Stomach (tissue), 9 donors: ENCODE data around the gene ZNF417. TPM values are rescaled to one million over a fixed set of nuclear protein-coding genes. Genes with fewer than 3 reads are reported as not detected.
A peak's percentile ranks its signal among the peaks of the same experiment; 100 is the strongest.

ENCODE experiments used
- DNase-seq, 2 donors: peaks; one replicate each; pipeline versions ENCODE4 v3.0.0 to v3.0.0-alpha.2; 2013 to 2019
- H3K27ac ChIP-seq, 5 donors: fragments of 200-600 bp in 4 of 5; sonication (generic) in 4 of 5; one replicate each; pipeline ENCODE4 v1.5.1; 2013 to 2019; ENCODE audit warnings: mild to moderate bottlenecking in 1 of 5, moderate library complexity in 1 of 5
- H3K27me3 ChIP-seq, 3 donors: fragments of 200-600 bp; sonication (generic); one replicate each; pipeline ENCODE4 v1.5.1; 2017 to 2019; ENCODE audit warnings: mixed run types in 1 of 3
- H3K36me3 ChIP-seq, 4 donors: fragments of 200-600 bp; sonication (generic); 1 replicate in 3 of 4; 2 replicates in 1 of 4; pipeline ENCODE4 v1.5.1; 2016 to 2019
- H3K4me1 ChIP-seq, 4 donors: fragments of 200-600 bp; sonication (generic); one replicate each; pipeline ENCODE4 v1.5.1; 2016 to 2019
- H3K4me3 ChIP-seq, 4 donors: fragments of 200-600 bp; sonication (generic) in 3 of 4; one replicate each; pipeline ENCODE4 v1.5.1; 2016 to 2019; ENCODE audit warnings: mild to moderate bottlenecking in 1 of 4
- H3K9me3 ChIP-seq, 4 donors: fragments of 200-600 bp; sonication (generic); one replicate each; pipeline ENCODE4 v1.5.1; 2016 to 2019
- CTCF ChIP-seq, 7 experiments: fragments of 450-650 bp in 4 of 7; fragments of 200-600 bp in 3 of 7; sonication (generic) in 3 of 7; IDR thresholded peaks; one replicate each; pipeline ENCODE4 v1.5.1; 2016 to 2019; ENCODE audit warnings: antibody characterized with exemption in 7 of 7, control low read depth in 2 of 7, mild to moderate bottlenecking in 1 of 7
- EP300 ChIP-seq: sonication (generic); formaldehyde crosslinking; IDR thresholded peaks from one replicate; pipeline ENCODE4 v1.6.1; 2017; ENCODE audit warnings: antibody characterized with exemption
- POLR2A ChIP-seq, 4 donors: fragments of 450-650 bp; IDR thresholded peaks; one replicate each; pipeline ENCODE4 v1.6.1; 2016; ENCODE audit warnings: antibody characterized with exemption in 4 of 4, control low read depth in 2 of 4, mild to moderate bottlenecking in 1 of 4, moderate library complexity in 1 of 4
- POLR2AphosphoS5 ChIP-seq, 3 donors: sonication (generic); formaldehyde crosslinking; IDR thresholded peaks; one replicate each; pipeline ENCODE4 v1.6.1; 2016; ENCODE audit warnings: antibody characterized with exemption in 3 of 3
- WGBS, 5 donors: extraction: QIAGEN DNeasy Blood & Tissue Kit in 3 of 5; methylation state at CpG; one replicate each; pipeline versions ENCODE4 v1.1.5 to v1.1.7; 2013 to 2018; 5-methylcytosine and 5-hydroxymethylcytosine counted together
- intact Hi-C: fragments of 100-400 bp; cut with DNase I; formaldehyde crosslinking; loops from one replicate; pipeline ENCODE4 v1.15.1; 2023; ENCODE audit warnings: low total_unique reads
- polyA plus RNA-seq, 3 donors: library from polyadenylated mRNA; stranded (reverse); fragments of 200-250 nt; gene quantifications; one replicate each; pipeline ENCODE4 v1.2.3, GENCODE V29; 2013
- total RNA-seq, 5 donors: library from RNA; depleted of rRNA; stranded (reverse); fragments of >200 nt; gene quantifications; one replicate each; pipeline versions ENCODE4 v1.1.0 to v1.2.3, GENCODE V29; 2014 to 2016
- donor health status: healthy with polysubstance abuse.
- donor health status: Bipolar disorder and iron deficiency.
- donor health status: healthy.

The ZNF417 gene
- total and polyA plus RNA-seq, 8 donors, result 1.2 to 38.8 (median 19.4) TPM

- Histone ChIP-seq H3K9me3 (peaks cover 51 to 98% (median 90%) of the 10 kb centered on the region in 4 donors), H3K36me3 (peaks cover 28 to 93% (median 64%) of the 10 kb centered on the region in 4 donors), H3K27me3 (no peaks in the 10 kb centered on the region), H3K4me3 (no peak overlapping the region), H3K4me1 (no peaks in the 10 kb centered on the region), H3K27ac (no peak overlapping the region)
- TF ChIP-seq POLR2A (IDR thresholded peaks at IDR 0.05) (no peak), POLR2AphosphoS5 (IDR thresholded peaks at IDR 0.05) (no peak), EP300 (no peak), CTCF (IDR thresholded peaks at IDR 0.05) (no peak)
- DNase-seq, result no peak
- 93 to 99% (median 97%) methylated on average over 4 of the region's 4 CpGs for WGBS, 5 donors
- intact Hi-C loops, result no loop called here
These were observed 11.2 kb upstream of the ZNF417 start for GRCh38 chr19:57927587-57927986.

GRCh38 chr19:57914531-57914930 is 1.9 kb downstream of the ZNF417 start:
- intact Hi-C loops, result no loop called here
- WGBS, 5 donors, result 52 to 84% (median 62%) methylated on average over 3 of the region's 3 CpGs
- peak in 1 of 2 donors; percentile 15 for DNase-seq

DNA sequence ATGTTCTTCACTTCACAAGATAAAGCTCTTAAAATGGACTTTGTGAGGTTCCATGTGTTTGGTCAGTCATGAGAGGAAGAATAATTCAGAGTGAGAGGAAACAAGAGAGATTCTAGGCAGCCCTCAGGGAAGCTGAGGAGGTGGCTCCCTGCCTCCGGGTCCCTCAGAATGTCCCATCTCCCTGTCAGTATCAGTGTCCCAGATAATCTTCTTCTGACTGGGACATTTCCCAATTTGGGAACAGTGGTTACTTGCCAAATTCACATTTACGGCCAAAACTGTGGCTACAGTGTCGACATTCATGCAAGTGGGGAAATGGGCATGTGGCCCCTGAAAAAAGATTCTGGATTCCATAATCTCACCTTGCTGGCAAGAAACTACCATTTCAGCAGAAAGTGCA is 9.0 kb downstream of the ZNF417 start:
- no peaks in the 10 kb centered on the region for H3K4me1 ChIP-seq
- no peaks in the 10 kb centered on the region for H3K27me3 ChIP-seq
- H3K9me3 ChIP-seq, result peaks cover 26 to 94% (median 72%) of the 10 kb centered on the region in 4 donors
- DNase-seq, result no peak
- no peak overlapping the region for H3K4me3 ChIP-seq
- peaks cover 31 to 72% (median 66%) of the 10 kb centered on the region in 4 donors for H3K36me3 ChIP-seq
- H3K27ac ChIP-seq, result no peak overlapping the region
- 84 to 99% (median 94%) methylated on average over 3 of the region's 3 CpGs for WGBS, 5 donors
- intact Hi-C loops, result no loop called here
- no peak for TF ChIP-seq CTCF (IDR thresholded peaks at IDR 0.05)
- TF ChIP-seq POLR2A (IDR thresholded peaks at IDR 0.05), result no peak
- TF ChIP-seq POLR2AphosphoS5 (IDR thresholded peaks at IDR 0.05), result no peak
- TF ChIP-seq EP300, result no peak

More at GRCh38 chr19:57914531-57914930, 1.9 kb downstream of the ZNF417 start:
- Histone ChIP-seq H3K9me3 (peaks cover 10 to 55% (median 34%) of the 10 kb centered on the region in 4 donors), H3K27ac (no peak overlapping the region), H3K36me3 (peaks cover 24 to 52% (median 41%) of the 10 kb centered on the region in 4 donors), H3K4me3 (peak overlapping the region in 1 of 4 donors; percentile 96), H3K27me3 (no peaks in the 10 kb centered on the region), H3K4me1 (peaks cover 7 to 21% (median 15%) of the 10 kb centered on the region in 4 donors)
- no peak for TF ChIP-seq POLR2A (IDR thresholded peaks at IDR 0.05)
- TF ChIP-seq CTCF (IDR thresholded peaks at IDR 0.05), result no peak
- TF ChIP-seq POLR2AphosphoS5 (IDR thresholded peaks at IDR 0.05), result no peak
- no peak for TF ChIP-seq EP300

DNA sequence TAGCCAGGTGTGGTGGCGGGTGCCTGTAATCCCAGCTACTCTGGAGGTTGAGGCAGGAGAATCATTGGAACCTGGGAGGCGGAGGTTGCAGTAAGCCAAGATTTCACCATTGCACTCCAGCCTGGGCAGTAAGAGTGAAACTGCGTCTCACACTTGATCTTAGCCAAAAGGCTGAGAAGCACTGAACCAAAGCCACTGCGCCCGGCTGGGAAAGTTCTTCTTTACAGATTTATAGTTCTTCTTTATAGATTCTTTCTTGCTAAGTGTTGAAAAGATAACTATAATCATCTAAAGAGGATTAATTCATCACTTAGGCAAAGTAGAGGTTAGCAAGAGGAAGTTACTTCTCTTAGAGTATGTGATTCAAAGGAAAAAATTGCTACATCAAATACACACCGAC is 11.1 kb downstream of the ZNF417 start:
- H3K9me3 ChIP-seq, result peaks cover 19 to 94% (median 63%) of the 10 kb centered on the region in 4 donors
- 92 to 97% (median 94%) methylated on average over 6 of the region's 6 CpGs for WGBS, 5 donors
- TF ChIP-seq POLR2AphosphoS5 (IDR thresholded peaks at IDR 0.05) (no peak), POLR2A (IDR thresholded peaks at IDR 0.05) (no peak), EP300 (no peak), CTCF (IDR thresholded peaks at IDR 0.05) (no peak)
- intact Hi-C loops, result no loop called here
- peaks cover 12 to 62% (median 48%) of the 10 kb centered on the region in 4 donors for H3K36me3 ChIP-seq
- no peaks in the 10 kb centered on the region for H3K4me1 ChIP-seq
- no peaks in the 10 kb centered on the region for H3K27me3 ChIP-seq
- no peak overlapping the region for H3K27ac ChIP-seq
- DNase-seq, result no peak
- H3K4me3 ChIP-seq, result no peak overlapping the region
